ENCODE results near the gene POGLUT2. TPM values are rescaled to one million over a fixed set of nuclear protein-coding genes. Genes with fewer than 3 reads are reported as not detected.

The POGLUT2 gene
- total RNA-seq, 4 donors from 2014 or later = 3.5 to 40.3 (median 17.2) TPM

DNA sequence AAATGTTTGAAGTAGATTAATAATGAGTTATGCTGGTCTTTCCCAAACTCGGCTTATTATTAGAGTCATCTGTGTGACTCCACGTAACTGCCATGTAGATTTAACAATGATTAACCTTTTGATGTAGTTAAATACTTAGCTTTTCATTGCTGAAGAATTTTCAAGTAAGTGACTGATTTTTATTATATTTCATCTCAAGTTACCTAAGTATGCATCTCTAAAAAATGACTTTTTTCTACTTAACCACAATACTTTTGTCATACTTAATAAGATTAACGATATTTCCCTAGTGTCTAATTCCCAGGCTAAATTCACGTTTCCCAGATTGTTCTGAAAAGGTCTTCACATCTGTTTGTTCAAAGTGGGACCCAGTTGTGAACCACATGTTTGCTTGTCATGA, 17.9 kb upstream of the POGLUT2 start:
- no peak overlapping the region for H3K27ac ChIP-seq
- H3K4me1 ChIP-seq = no peaks in the 10 kb centered on the region
- no peaks in the 10 kb centered on the region for H3K27me3 ChIP-seq
- no peak for DNase-seq
- H3K9me3 ChIP-seq = no peaks in the 10 kb centered on the region
- intact Hi-C loops (cut with DNase I; ENCODE audit: low total_unique reads) = no loop called here
- no peak for TF ChIP-seq POLR2A (IDR thresholded peaks at IDR 0.05)
- TF ChIP-seq, protein P1, sequence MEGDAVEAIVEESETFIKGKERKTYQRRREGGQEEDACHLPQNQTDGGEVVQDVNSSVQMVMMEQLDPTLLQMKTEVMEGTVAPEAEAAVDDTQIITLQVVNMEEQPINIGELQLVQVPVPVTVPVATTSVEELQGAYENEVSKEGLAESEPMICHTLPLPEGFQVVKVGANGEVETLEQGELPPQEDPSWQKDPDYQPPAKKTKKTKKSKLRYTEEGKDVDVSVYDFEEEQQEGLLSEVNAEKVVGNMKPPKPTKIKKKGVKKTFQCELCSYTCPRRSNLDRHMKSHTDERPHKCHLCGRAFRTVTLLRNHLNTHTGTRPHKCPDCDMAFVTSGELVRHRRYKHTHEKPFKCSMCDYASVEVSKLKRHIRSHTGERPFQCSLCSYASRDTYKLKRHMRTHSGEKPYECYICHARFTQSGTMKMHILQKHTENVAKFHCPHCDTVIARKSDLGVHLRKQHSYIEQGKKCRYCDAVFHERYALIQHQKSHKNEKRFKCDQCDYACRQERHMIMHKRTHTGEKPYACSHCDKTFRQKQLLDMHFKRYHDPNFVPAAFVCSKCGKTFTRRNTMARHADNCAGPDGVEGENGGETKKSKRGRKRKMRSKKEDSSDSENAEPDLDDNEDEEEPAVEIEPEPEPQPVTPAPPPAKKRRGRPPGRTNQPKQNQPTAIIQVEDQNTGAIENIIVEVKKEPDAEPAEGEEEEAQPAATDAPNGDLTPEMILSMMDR (IDR thresholded peaks at IDR 0.05) = no peak
- H3K4me3 ChIP-seq = no peak overlapping the region
- H3K36me3 ChIP-seq = no peaks in the 10 kb centered on the region

DNA sequence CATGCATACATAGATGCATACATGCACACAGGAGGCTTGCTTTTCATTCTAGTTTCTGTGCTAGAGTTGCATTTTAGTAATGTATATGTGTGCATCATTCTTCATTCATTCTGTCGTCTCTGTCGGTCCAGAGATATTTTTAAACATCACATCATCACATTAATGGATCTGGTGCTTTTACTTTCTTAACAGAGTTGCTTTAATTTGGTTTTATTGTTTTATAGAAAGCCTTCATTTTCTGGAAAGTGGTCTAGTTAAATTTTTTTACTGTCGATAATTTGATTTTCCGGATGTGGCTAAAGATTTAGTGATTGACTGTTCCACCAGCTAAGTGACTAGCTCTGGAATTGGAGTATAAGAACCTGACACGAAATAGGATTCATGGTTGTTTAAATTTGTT, 17.0 kb upstream of the POGLUT2 start:
- Histone ChIP-seq H3K27me3 (no peaks in the 10 kb centered on the region), H3K36me3 (no peaks in the 10 kb centered on the region), H3K9me3 (peaks cover 0 to 1% of the 10 kb centered on the region in 2 donors), H3K4me1 (no peaks in the 10 kb centered on the region), H3K4me3 (no peak overlapping the region), H3K27ac (no peak overlapping the region)
- no peak for TF ChIP-seq POLR2A (IDR thresholded peaks at IDR 0.05)
- TF ChIP-seq, protein P1 (IDR thresholded peaks at IDR 0.05) = no peak
- DNase-seq = no peak
- intact Hi-C loops (cut with DNase I; ENCODE audit: low total_unique reads) = no loop called here

DNA sequence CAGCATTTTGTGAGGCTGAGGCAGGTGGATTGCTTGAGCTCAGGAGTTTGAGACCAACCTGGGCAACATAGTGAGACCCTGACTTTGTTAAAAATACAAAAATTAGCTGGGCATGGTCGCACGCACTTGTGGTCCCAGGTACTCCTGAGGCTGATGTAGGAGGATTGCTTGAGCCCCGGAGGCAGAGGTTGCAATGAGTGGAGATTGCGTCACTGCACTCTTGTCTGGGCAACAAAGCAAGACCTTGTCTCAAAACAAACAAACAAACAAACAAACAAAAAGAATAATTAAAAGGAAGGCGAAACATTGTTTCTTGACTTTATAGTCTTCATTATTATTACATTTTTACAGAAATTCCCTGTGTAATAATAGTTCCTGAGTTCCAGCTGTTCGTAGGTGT, 16.0 kb upstream of the POGLUT2 start:
- TF ChIP-seq POLR2A (IDR thresholded peaks at IDR 0.05) = no peak
- DNase-seq = no peak
- Histone ChIP-seq H3K36me3 (no peaks in the 10 kb centered on the region), H3K27me3 (no peaks in the 10 kb centered on the region), H3K4me1 (no peaks in the 10 kb centered on the region), H3K4me3 (no peak overlapping the region), H3K9me3 (peaks cover 0 to 3% of the 10 kb centered on the region in 2 donors), H3K27ac (no peak overlapping the region)
- intact Hi-C loops (cut with DNase I; ENCODE audit: low total_unique reads) = no loop called here

DNA sequence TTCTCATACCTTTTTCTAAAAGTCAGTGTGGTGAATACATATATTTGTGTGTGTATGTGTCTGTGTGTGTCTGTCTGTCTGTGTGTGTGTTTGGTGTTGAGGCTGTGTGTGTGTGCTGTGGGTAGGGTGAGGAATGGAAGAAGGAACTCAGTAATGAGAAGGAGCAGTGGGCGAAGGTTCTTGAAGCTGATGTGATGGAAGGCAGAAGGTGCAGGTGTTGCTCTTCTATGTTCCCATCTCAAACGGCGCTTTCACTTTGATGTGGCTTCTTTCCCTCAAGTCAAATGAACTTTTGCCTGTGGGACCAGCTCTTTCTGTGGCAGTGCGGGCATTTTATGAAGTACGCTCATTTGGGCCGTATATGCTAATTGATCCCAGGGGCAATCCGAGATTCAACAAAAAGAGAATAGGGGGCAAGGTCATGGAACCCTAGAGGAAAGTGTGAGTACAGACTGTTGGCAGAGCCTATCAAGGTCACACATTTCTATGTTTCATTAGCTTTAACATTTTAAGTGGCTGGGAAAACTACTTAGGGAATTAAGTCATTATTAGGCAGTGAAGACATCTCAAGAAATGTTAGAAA, 15.3 kb upstream of the POGLUT2 start:
- Histone ChIP-seq H3K36me3 (no peaks in the 10 kb centered on the region), H3K27ac (no peak overlapping the region), H3K27me3 (no peaks in the 10 kb centered on the region), H3K4me1 (no peaks in the 10 kb centered on the region), H3K9me3 (peaks cover 0 to 3% of the 10 kb centered on the region in 2 donors), H3K4me3 (no peak overlapping the region)
- TF ChIP-seq, protein P1 (IDR thresholded peaks at IDR 0.05) = no peak
- no peak for TF ChIP-seq POLR2A (IDR thresholded peaks at IDR 0.05)
- DNase-seq = no peak
- intact Hi-C loops (cut with DNase I; ENCODE audit: low total_unique reads) = no loop called here

DNA sequence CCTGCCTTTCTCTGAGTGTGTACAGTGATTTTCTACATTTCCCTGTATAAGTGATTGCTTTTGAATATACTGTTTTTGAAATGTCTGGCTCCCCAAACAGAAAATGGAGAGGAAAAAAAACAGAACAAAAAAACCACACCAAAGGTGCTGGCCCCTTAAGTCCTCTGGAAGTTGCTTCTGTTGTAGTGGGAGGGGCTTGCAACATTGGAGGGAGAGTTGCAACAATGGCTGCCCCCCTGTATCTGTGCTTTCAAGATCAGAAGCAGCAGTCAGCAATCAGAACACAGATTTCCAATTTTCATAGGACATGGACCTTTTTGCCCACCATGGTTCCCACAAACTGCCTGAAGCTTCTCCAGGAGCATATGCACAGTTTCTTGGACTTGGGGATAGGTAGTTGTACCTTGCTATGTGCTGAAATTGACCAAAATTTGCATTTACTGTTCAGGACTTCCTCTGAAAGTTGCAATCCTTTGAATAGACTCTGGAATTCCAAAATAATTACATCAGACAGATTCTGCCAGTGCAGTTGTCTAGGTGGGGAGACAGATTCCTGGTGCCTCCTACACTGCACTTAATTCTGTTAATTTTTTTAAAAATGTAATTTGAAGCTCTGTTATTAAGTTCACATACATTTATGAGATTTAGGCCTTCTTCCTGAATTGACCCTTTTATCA, 14.0 kb upstream of the POGLUT2 start:
- Histone ChIP-seq H3K27ac (no peak overlapping the region), H3K4me3 (no peak overlapping the region), H3K36me3 (no peaks in the 10 kb centered on the region), H3K4me1 (no peaks in the 10 kb centered on the region), H3K9me3 (peaks cover 0 to 3% of the 10 kb centered on the region in 2 donors), H3K27me3 (no peaks in the 10 kb centered on the region)
- TF ChIP-seq, protein P1 (IDR thresholded peaks at IDR 0.05) = no peak
- no peak for TF ChIP-seq POLR2A (IDR thresholded peaks at IDR 0.05)
- intact Hi-C loops (cut with DNase I; ENCODE audit: low total_unique reads) = no loop called here
- DNase-seq = no peak
